GM12892 (cell line): ENCODE measurements around the gene RPS27L.

Experiments used
- DNase-seq: peaks from one replicate; pipeline ENCODE4 v3.0.0; 2011; ENCODE audit not compliant: insufficient read length
- FAIRE-seq: peaks from 2 replicates; lab custom pipeline; 2011; peaks lifted over from hg19 to GRCh38; lab: Jason Lieb, UNC
- POLR2A ChIP-seq: IDR thresholded peaks from 2 replicates; pipeline ENCODE4 v1.6.1; 2011; ENCODE audit warnings: low read depth, low read length, control low read depth
- POLR2AphosphoS5 ChIP-seq: IDR thresholded peaks from 2 replicates; pipeline ENCODE4 v1.6.1; 2011; ENCODE audit warnings: low read depth, low read length, control low read depth
- TAF1 ChIP-seq: IDR thresholded peaks from 2 replicates; pipeline ENCODE4 v1.6.1; 2011; ENCODE audit warnings: low read depth, mild to moderate bottlenecking, control low read depth, low read length, borderline replicate concordance

Gene RPS27L

GRCh38 chr15:63126726-63127125 is 30.6 kb downstream of the RPS27L start:
- TF ChIP-seq TAF1, result no peak
- no peak for DNase-seq
- FAIRE-seq, result no peak

GRCh38 chr15:63124506-63124905 is 32.8 kb downstream of the RPS27L start:
- FAIRE-seq (no peak), DNase-seq (no peak)

DNA sequence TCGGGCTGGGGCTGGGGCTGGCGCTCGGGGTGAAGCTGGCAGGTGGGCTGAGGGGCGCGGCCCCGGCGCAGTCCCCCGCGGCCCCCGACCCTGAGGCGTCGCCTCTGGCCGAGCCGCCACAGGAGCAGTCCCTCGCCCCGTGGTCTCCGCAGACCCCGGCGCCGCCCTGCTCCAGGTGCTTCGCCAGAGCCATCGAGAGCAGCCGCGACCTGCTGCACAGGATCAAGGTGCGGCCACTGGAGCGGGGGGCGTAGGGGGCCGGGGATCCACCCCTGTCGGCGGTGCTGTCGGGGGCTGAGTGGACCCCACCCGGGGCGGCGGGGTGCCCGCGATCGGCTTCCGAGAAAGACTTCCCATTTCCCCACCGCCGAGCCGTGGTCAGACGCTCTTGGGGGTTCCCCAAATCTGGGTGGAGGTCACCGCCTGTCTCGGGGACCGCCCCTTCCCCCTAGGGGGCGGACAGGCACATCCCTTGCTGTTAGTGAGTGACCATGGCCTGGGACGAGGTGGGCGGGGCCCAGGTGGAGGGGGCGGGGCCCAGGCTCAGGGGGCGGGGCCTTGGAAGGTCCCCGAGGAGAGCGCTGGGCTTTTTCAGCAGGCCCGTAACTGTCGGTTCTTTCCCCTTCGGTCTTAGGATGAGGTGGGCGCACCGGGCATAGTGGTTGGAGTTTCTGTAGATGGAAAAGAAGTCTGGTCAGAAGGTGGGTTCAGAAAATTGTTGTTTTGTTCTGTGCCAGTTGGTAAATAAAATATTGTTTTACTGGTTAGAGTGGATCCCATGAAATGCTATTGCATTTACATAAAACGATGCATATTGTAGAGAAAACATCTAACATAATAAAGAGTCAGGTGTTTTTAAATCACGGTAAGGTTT is 35.0 kb downstream of the RPS27L start:
- DNase-seq, result peak; percentile 81
- no peak for TF ChIP-seq POLR2AphosphoS5
- TF ChIP-seq TAF1, result no peak
- no peak for TF ChIP-seq POLR2A
- FAIRE-seq, result peak; percentile 96

More at GRCh38 chr15:63124506-63124905, 32.8 kb downstream of the RPS27L start:
- TF ChIP-seq TAF1, result no peak
- TF ChIP-seq POLR2A, result no peak
- no peak for TF ChIP-seq POLR2AphosphoS5

DNA sequence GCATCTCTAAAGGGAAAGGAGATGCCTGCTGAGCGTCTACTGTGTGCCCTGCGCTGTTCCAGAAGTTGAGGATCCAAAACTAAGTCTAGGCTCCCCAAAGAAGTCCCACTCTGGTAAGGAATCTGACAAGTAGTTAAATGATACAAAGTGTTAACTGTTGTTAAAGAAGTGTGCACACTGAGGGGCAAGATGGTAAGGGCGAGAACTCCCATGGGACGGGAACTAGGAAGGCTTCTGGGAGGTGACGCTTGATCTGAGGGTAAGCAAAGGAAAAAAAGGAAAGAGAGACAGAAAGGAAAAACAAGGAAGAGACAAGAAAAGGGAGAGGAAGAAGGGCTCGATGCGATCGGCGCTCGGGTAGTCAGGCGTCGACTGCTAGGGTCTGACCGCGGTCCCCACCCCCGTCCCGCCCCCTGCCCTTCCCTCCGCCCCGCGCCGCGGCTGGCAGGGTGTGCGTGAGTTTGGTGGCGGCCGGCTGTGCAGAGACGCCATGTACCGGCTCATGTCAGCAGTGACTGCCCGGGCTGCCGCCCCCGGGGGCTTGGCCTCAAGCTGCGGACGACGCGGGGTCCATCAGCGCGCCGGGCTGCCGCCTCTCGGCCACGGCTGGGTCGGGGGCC is 35.8 kb downstream of the RPS27L start, which contains the start of gene LACTB:
Gene LACTB (plus strand): TSS at position 480 of the 620 bp plus-strand sequence. CDS start 11 bp downstream, at position 491.
- TF ChIP-seq POLR2AphosphoS5 (no peak), POLR2A (peak; percentile 37; the same call in 1 of the 2 replicates), TAF1 (no peak)
- peak; percentile 68 for DNase-seq
- no peak for FAIRE-seq

DNA sequence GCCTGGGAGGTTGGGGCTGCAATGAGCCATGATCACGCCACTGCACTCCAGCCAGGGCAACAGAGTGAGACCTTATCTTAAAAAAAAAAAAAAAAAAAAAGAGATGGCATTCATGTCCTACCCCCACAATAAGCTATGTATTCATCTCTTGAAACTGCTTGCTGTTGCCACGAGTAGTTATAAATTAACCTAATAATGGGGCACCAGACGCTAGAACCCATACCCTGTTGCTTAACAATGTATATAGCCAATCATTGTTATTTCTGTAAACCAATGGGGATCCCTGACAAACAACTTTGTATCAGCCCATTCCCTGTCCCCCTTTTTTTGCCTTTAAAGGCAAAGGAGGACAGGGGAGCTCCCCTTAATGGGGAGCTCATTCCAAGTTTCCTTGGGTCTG is 38.4 kb downstream of the RPS27L start:
- no peak for DNase-seq
- TF ChIP-seq POLR2A, result no peak
- TF ChIP-seq POLR2AphosphoS5, result no peak
- TF ChIP-seq TAF1, result no peak
- no peak for FAIRE-seq

DNA sequence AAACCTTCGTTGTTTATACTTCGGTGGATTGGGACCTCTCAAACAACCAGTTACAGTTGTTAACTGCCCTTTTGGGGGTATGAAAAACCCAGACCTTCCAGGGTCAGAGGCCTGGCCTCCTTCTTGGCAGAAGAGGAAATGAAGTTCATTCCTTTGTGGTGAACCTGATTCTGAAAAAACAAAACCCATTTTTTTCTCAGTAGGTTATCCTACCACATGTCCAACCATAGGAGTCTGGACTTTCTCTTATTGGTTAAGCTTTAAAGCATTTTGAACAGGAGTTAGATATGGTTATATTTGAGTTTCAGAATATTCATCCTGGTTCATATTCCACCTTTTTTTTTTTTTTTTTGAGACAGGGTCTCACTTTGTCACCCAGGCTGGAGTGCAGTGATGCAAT is 42.8 kb downstream of the RPS27L start:
- TF ChIP-seq POLR2AphosphoS5, result no peak
- no peak for TF ChIP-seq TAF1
- TF ChIP-seq POLR2A, result no peak
- no peak for DNase-seq
- FAIRE-seq, result no peak

- FAIRE-seq, result no peak
- TF ChIP-seq POLR2A (no peak), POLR2AphosphoS5 (no peak)
- no peak for DNase-seq
These were observed 44.4 kb downstream of the RPS27L start for GRCh38 chr15:63112871-63113270.

GRCh38 chr15:63111481-63111880 is 45.8 kb downstream of the RPS27L start:
- DNase-seq (no peak), FAIRE-seq (no peak)
- no peak for TF ChIP-seq POLR2AphosphoS5
- TF ChIP-seq TAF1, result no peak
- no peak for TF ChIP-seq POLR2A

DNA sequence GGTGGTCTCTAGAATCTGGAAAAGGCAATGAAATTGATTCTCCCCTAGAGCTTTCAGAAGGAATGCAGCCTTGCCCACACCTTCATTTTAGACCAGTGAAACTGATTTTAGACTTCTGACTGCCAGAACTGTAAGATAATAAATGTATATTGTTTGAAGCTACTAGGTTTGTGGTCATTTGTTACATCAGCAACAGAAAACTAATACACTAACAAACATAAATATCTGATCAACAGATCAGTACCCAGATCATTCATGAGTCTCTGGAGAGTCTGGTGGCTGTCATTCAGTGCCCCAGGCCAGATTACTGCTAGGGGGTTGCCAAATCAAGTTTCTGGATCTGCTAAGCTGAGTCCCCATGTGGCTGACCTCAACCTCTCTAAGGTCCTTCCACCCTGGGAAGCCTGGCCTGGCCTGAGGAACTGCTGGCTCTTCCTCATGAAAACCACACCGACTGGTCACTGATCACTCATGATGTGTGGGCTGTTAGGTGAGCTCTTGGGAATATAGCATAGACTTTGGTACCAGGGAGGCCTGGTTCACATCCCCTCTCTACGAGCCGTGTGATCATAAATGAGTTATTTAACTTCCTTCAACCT is 46.8 kb downstream of the RPS27L start:
- FAIRE-seq (no peak), DNase-seq (no peak)
- TF ChIP-seq POLR2A (no peak), POLR2AphosphoS5 (no peak), TAF1 (no peak)

DNA sequence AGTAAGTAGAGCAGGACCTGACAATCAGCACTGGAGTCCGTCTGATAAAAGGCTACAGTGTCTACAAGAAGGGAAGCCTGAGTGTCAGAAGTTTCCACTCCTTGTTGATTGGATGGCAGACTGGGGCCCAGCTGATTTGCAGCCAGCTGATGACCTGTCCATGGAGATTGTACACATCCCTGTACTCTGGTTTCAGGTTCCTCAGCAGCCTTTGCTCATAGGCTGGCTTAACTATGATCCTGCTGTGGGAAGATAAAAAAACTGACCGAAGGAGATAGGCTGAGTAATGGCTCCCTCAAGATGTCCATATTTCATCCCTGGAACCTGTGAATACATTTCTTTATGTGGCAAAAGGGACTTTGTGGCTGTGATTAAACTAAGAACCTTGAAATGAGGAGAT is 47.4 kb downstream of the RPS27L start:
- DNase-seq, result no peak
- TF ChIP-seq POLR2AphosphoS5, result no peak
- TF ChIP-seq TAF1, result no peak
- no peak for TF ChIP-seq POLR2A
- no peak for FAIRE-seq

- DNase-seq, result no peak
- no peak for FAIRE-seq
- TF ChIP-seq TAF1 (no peak), POLR2AphosphoS5 (no peak), POLR2A (no peak)
These were observed 47.8 kb downstream of the RPS27L start for GRCh38 chr15:63109498-63109897.
